BJ (cell line): ENCODE measurements around the gene XXYLT1. TPM values are rescaled to one million over a fixed set of nuclear protein-coding genes. Genes with fewer than 3 reads are reported as not detected.

ENCODE experiments used
- CTCF ChIA-PET: fragments of 350-600 bp; formaldehyde crosslinking; extraction: SDS; loops from one replicate; lab custom pipeline; 2021; ENCODE audit warnings: antibody characterized with exemption, inconsistent platforms; lab: Yijun Ruan, JAX
- POLR2A ChIA-PET: fragments of 300-600 bp; sonication (Branson Sonifier 250); formaldehyde crosslinking; extraction: SDS; loops from one replicate; lab custom pipeline; 2021; ENCODE audit warnings: antibody characterized with exemption; lab: Charles Lee
- DNase-seq: peaks from one replicate; pipeline ENCODE4 v3.0.0-alpha.2; 2011; ENCODE audit warnings: low read depth
- H3K27me3 ChIP-seq: 2 replicates; pipeline ENCODE4 v1.6.0; 2011; ENCODE audit warnings: low read length; ENCODE audit not compliant: control insufficient read depth, insufficient read depth
- H3K36me3 ChIP-seq: 2 replicates; pipeline ENCODE4 v1.5.1; 2011; ENCODE audit warnings: low read length; ENCODE audit not compliant: control insufficient read depth, insufficient read depth
- H3K4me3 ChIP-seq: 2 replicates; pipeline ENCODE4 v1.5.1; 2011; ENCODE audit warnings: low read depth, mild to moderate bottlenecking, control low read depth, low read length
- polyA plus RNA-seq: library from polyadenylated mRNA; depleted of rRNA; stranded (reverse); fragments of >200 nt; gene quantifications from 2 replicates; pipeline ENCODE4 v1.2.3, GENCODE V29; 2011
- TF ChIP-seq, protein P1 (sequence below): IDR thresholded peaks from 2 replicates; pipeline ENCODE4 v1.5.1; 2011; ENCODE audit warnings: low read depth, mild to moderate bottlenecking, control low read depth, inconsistent platforms, low read length, moderate library complexity; ENCODE audit not compliant: insufficient read depth

The XXYLT1 gene
- polyA plus RNA-seq, 1 experiment, result 33.5 TPM

DNA sequence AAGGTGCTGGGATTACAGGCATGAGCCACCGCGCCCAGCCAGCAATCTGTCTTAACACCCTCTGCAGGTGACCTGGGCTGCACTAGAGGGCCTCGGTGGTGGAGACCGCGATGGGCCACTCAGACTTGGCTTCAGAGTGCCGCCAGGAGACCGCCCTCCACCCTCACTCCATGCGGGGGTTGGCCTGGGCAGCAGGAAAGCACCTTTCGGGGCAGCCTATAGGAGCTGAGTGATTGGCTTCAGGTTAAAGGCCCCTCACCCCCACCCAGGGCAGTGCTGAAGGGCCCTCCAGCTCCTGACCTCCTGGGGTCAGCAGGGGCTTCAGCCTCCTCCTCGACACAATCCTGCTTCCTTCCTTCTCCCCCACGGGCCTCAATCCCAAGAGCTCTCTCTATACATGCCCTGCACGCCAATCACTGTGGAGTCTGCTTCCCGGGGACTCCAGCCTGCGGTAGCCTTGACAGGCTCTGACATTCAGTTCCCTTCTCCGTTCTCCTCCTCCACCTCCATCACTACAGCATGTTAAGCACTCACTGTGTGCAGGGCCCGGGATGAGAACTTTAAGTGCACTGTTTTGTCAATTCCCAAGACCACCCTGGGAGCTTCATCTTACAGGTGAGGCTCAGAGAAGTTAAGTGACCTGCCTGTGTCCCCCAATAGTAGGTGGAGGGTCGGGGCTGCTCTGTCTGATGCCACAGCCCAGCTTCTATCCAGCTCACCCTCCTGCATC is 225.3 kb downstream of the XXYLT1 start:
- POLR2A ChIA-PET, result no interaction called here
- TF ChIP-seq, protein P1, sequence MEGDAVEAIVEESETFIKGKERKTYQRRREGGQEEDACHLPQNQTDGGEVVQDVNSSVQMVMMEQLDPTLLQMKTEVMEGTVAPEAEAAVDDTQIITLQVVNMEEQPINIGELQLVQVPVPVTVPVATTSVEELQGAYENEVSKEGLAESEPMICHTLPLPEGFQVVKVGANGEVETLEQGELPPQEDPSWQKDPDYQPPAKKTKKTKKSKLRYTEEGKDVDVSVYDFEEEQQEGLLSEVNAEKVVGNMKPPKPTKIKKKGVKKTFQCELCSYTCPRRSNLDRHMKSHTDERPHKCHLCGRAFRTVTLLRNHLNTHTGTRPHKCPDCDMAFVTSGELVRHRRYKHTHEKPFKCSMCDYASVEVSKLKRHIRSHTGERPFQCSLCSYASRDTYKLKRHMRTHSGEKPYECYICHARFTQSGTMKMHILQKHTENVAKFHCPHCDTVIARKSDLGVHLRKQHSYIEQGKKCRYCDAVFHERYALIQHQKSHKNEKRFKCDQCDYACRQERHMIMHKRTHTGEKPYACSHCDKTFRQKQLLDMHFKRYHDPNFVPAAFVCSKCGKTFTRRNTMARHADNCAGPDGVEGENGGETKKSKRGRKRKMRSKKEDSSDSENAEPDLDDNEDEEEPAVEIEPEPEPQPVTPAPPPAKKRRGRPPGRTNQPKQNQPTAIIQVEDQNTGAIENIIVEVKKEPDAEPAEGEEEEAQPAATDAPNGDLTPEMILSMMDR, result no peak
- H3K4me3 ChIP-seq, result no peak overlapping the region
- DNase-seq, result no peak
- H3K36me3 ChIP-seq, result no peaks in the 10 kb centered on the region
- CTCF ChIA-PET, result interaction anchor here (0.7 kb wide), 1 partner anchor 10 kb away, joined by 3 read pairs; no protein-coding TSS in a partner anchor
- H3K27me3 ChIP-seq, result peaks cover 3% of the 10 kb centered on the region

DNA sequence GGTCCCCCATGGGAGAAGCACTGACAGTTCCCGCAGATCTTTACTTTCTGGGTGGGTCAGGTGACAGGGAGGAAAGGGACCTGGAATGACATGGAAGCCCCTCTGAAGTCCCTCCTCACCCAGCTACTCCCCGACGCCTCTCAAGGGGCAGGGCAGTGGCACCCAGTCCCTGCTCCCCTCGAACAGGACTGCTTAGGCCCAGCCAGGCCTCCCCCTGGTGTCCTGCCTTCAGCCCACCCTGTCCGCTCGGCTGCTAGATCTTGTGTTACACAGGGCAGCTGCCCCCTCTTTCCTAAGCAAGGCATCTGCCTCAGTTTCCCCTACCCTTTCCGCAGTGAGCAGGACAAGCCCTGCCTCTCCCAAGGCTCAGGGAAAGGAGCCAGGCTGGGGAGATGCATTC is 226.5 kb downstream of the XXYLT1 start:
- Histone ChIP-seq H3K27me3 (peaks cover 3% of the 10 kb centered on the region), H3K4me3 (no peak overlapping the region), H3K36me3 (no peaks in the 10 kb centered on the region)
- TF ChIP-seq, protein P1, result no peak
- ChIA-PET POLR2A (no interaction called here), CTCF (no interaction called here)
- no peak for DNase-seq

DNA sequence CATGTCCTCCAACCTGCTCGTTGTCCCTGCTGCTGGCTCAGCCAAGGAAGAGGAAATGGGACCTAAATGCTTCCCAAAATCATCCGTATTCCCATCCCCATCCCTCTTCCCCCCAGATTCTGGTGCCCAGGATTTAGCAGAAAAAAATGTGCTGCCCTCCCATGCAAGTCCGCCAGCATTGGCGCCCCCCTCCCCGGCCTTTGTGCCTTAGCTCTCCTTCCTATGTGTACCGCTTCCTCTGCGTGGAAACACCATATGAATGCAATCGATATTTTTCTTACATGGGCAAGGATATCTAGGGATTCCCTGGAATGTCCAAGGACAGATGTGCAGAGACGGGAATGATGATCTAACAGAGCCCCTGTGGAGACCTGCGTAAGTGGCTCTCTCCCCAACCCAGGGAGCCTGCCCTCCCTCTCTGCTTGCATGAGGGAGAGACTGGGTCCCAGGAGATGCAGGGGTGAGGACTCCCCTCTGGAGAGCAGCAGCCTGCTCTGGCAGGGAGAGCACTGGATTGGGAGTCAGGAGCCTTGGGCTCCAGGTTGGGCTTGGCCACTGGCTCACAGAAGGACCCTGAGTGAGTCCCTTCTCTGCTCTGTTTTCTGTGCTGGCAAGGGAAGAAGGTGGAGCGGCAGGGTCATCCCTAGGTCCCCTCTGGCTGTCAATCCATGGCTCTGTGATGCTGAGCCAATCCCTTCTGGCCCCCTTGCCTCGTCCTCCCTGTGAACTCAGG is 227.2 kb downstream of the XXYLT1 start:
- ChIA-PET POLR2A (no interaction called here), CTCF (no interaction called here)
- Histone ChIP-seq H3K27me3 (peaks cover 3% of the 10 kb centered on the region), H3K36me3 (no peaks in the 10 kb centered on the region), H3K4me3 (no peak overlapping the region)
- TF ChIP-seq, protein P1, result no peak
- no peak for DNase-seq

DNA sequence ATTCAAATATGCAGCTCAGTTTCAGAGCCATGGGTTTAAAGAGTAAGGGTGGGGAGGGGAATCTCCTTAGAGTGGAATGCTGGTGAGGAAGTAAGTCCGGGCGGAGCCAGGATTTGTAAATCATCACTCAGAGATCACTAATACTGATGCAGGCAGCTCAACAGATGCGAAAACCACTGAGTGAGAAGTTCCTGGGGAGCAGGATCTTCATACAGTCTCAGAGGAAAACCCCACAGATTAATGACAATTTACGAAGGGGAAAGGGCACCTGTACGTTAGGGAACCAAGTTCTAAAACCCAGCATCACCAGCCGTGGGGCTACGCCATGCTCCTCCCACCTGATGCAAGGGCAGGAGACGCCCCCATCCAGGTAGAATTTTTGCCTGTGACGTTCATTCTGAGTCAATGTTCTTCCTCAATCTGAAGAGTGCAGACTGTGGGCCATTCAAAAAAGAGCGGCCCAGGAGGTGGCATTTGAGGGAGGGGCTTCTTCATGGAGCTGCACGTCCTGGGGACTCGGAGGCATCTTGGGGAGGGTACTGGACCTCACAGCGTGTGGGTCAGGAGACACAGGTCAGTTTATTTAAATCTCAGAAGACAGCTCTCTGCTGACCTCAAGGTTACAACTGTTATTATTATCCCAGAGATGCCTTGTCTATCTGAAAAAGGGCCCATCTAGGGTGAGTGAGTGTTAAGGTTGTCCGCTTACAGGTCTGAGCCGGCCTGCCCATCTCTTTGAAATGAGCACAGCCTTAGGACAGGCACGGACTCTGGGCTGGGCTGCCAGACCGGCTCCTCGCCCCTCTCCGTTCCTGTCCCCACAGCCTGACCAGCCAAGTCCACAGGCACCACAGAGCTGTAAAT is 228.0 kb downstream of the XXYLT1 start:
- Histone ChIP-seq H3K27me3 (peaks cover 3% of the 10 kb centered on the region), H3K36me3 (no peaks in the 10 kb centered on the region), H3K4me3 (no peak overlapping the region)
- TF ChIP-seq, protein P1, result no peak
- POLR2A ChIA-PET, result no interaction called here
- DNase-seq, result no peak
- CTCF ChIA-PET, result no interaction called here
